ENCODE measurements around the gene IRX6. TPM values are rescaled to one million over a fixed set of nuclear protein-coding genes. Genes with fewer than 3 reads are reported as not detected.

IRX6 gene
- total and polyA plus RNA-seq, 2 of the 4 experiments (the other 2 are of a cell fraction) = not detected

DNA sequence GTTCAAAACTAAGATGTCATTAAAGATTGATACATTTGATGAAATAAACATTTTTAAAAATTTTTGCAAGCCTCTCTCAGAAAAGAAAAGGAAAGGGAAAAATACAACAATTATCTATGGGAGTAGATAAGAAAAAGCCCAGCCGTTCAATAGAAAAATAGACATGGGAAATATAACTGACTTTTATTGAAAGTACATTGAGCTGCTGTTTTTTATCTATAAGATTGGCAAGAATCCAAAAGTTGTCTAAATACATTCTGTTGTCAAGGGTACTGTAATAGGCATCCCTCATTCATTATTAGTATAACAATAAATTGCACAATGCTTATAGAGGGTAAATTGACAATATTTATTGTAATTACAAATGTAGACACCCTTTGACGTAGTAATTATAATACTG, 38.4 kb upstream of the IRX6 start:
- Histone ChIP-seq H3K18ac (ENCODE audit: low read depth, low read length) (no peak overlapping the region), H3K27ac (ENCODE audit: insufficient read depth, low read length) (no peak overlapping the region), H2BK20ac (ENCODE audit: low read depth, low read length) (no peak overlapping the region), H3K36me3 (ENCODE audit: control insufficient read depth, insufficient read depth, low read length) (no peaks in the 10 kb centered on the region), H2AK9ac (replicated peaks; ENCODE audit: low read depth, low read length, poor library complexity) (no peak overlapping the region), H3K4ac (ENCODE audit: low read depth, low read length) (no peak overlapping the region), H3K4me2 (ENCODE audit: low read depth, low read length) (no peak overlapping the region), H3K9me3 (ENCODE audit: control insufficient read depth, insufficient read depth, low read length) (no peaks in the 10 kb centered on the region), H3K9me1 (ENCODE audit: insufficient read depth, low read length) (no peaks in the 10 kb centered on the region), H3K4me3 (ENCODE audit: insufficient read depth, low read depth, low read length) (no peak overlapping the region), H3K23ac (ENCODE audit: low read depth, low read length) (no peak overlapping the region), H4K20me1 (ENCODE audit: insufficient read depth, low read length) (no peaks in the 10 kb centered on the region), H3K27me3 (ENCODE audit: control insufficient read depth, insufficient read depth, low read length) (no peaks in the 10 kb centered on the region), H2BK15ac (ENCODE audit: low read depth, low read length) (no peak overlapping the region), H3K79me1 (ENCODE audit: low read depth in 1 of 2, low read length in 2 of 2) (no peaks in the 10 kb centered on the region), H3K56ac (ENCODE audit: extremely low read depth, insufficient read depth, low read length) (no peak overlapping the region), H3K4me1 (ENCODE audit: control insufficient read depth, insufficient read depth, low read length) (no peaks in the 10 kb centered on the region), H2AFZ (replicated peaks; ENCODE audit: low read length, poor library complexity) (no peak overlapping the region), H4K5ac (ENCODE audit: low read depth, low read length) (no peak overlapping the region), H3K9ac (ENCODE audit: low read depth, low read length) (no peak overlapping the region), H4K91ac (ENCODE audit: insufficient read depth, low read depth, low read length) (no peak overlapping the region), H4K8ac (ENCODE audit: low read depth in 2 of 2, low read length in 2 of 2) (no peak overlapping the region), H2AK5ac (ENCODE audit: low read depth, low read length) (no peak overlapping the region), H2BK120ac (ENCODE audit: low read depth, low read length) (no peak overlapping the region), H3K14ac (replicated peaks; ENCODE audit: low read depth, low read length) (no peak overlapping the region), H2BK5ac (ENCODE audit: low read depth, low read length, poor library complexity, severe bottlenecking) (no peak overlapping the region)
- ATAC-seq (ENCODE audit: low read depth) (no peak), DNase-seq (no peak)
- intact Hi-C loops (cut with micrococcal nuclease) (no loop called here), in situ Hi-C loops (cut with MboI; ENCODE audit: low sequenced_read_pairs) (no loop called here), dilution Hi-C loops (cut with HindIII; ENCODE audit: low sequenced_read_pairs, unreplicated experiment) (no loop called here)
- no TSS peak for BruUV-seq (replicated peaks)
- no CpG with 5 or more reads among the region's 2 CpGs for WGBS, 2 experiments (ENCODE audit: extremely low coverage in 2 of 2, insufficient read length in 1 of 2)
- no peak for TF ChIP-seq SMC3 (IDR thresholded peaks at IDR 0.05; ENCODE audit: low read depth, low read length)
- no peak for TF ChIP-seq RCOR1 (IDR thresholded peaks at IDR 0.05; ENCODE audit: insufficient replicate concordance, low read length)
- TF ChIP-seq CHD1 (IDR thresholded peaks at IDR 0.05; ENCODE audit: low read depth, low read length) = no peak
- no peak for TF ChIP-seq MAZ (IDR thresholded peaks at IDR 0.05; ENCODE audit: borderline replicate concordance, low read depth, low read length)
- no peak for TF ChIP-seq MXI1 (IDR thresholded peaks at IDR 0.05; ENCODE audit: borderline replicate concordance, low read depth, low read length)
- POLR2A ChIA-PET (ENCODE audit: unreplicated experiment) = no interaction called here
- CTCF ChIA-PET = no interaction called here
